Left forelimb (tissue), 1 donor: ENCODE measurements around the gene NES.
"Not testable (repeated sequence)": the region's sequence is repeated elsewhere in the genome, so short reads cannot be mapped to it uniquely, and the experiment has no call there.

Source experiments
- DNase-seq: peaks from one replicate; pipeline ENCODE4 v3.0.0-alpha.2; 2018; ENCODE audit warnings: low spot score

Gene NES

GRCh38 chr1:156644146-156644545, 33.1 kb downstream of the NES start:
- no peak for DNase-seq

GRCh38 chr1:156643778-156644092, 33.5 kb downstream of the NES start:
- no peak for DNase-seq

- DNase-seq: no peak
These were observed 34.0 kb downstream of the NES start for GRCh38 chr1:156643049-156643777.

GRCh38 chr1:156642265-156643048, 34.8 kb downstream of the NES start:
- DNase-seq: no peak

- no peak for DNase-seq
These were observed 35.4 kb downstream of the NES start, which contains the start of gene BCAN for GRCh38 chr1:156641761-156642264. Gene BCAN, plus strand, starts transcription at chr1:156642117. Its CDS starts 3,938 bp downstream, at chr1:156646055.

- no peak for DNase-seq
These were observed 36.1 kb downstream of the NES start for GRCh38 chr1:156640842-156641706.

- DNase-seq: no peak
These were observed 37.6 kb downstream of the NES start for GRCh38 chr1:156639601-156640101.

GRCh38 chr1:156638189-156638985, 38.8 kb downstream of the NES start:
- DNase-seq: no peak

- DNase-seq: no peak
These were observed 44.9 kb downstream of the NES start for GRCh38 chr1:156632355-156632754.

GRCh38 chr1:156631152-156631551, 46.1 kb downstream of the NES start:
- not testable (repeated sequence) for DNase-seq

- DNase-seq: no peak
These were observed 47.3 kb downstream of the NES start for GRCh38 chr1:156629823-156630449.

- DNase-seq: no peak
These were observed 49.8 kb downstream of the NES start for GRCh38 chr1:156627313-156627880.

GRCh38 chr1:156626079-156626438, 51.1 kb downstream of the NES start:
- DNase-seq: no peak

- peak; percentile 79 for DNase-seq
These were observed 51.6 kb downstream of the NES start for GRCh38 chr1:156625436-156626078.

GRCh38 chr1:156624814-156625435, 52.3 kb downstream of the NES start:
- no peak for DNase-seq

GRCh38 chr1:156623946-156624813, 53.0 kb downstream of the NES start:
- DNase-seq: no peak

GRCh38 chr1:156622581-156623297, 54.5 kb downstream of the NES start:
- DNase-seq: no peak

GRCh38 chr1:156619582-156619955, 57.6 kb downstream of the NES start:
- no peak for DNase-seq
